NCI-H2196 treated with DMSO at 0.1 percent for 48 hours (cell line): ENCODE data around the gene LCN1.
"Not testable (repeated sequence)": the region's sequence is repeated elsewhere in the genome, so short reads cannot be mapped to it uniquely, and the experiment has no call there.

Source experiments
- DNase-seq: peaks from one replicate; lab custom pipeline; 2025; ENCODE audit not compliant: unreplicated experiment; lab: John Stamatoyannopoulos, UW

LCN1 gene

DNA sequence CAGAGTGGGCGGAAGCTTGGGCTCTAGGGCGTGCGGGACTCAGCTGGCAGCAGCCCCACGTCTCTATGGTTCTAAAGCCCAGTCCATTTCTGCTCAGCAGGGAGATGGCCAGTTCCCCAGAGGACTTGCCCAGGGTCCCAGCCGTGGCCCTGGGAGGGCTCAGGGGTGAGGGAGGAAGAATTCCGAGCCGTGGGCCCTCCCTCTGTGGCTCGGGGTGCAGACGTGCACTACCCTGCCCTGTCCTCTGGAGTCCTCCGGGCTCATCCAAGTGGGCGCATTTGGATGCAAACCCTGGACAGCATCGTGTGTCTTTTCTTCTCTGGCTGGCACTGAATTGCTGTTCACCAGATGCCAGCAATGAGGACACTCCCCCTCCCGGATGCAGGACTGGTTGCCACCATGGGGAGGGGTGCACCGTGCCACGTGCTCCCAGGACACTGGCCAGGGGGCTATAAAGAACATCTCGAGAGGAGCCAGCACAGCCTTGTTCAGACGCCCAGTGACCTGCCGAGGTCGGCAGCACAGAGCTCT lies 24.5 kb downstream of the LCN1 start, which contains the start of gene OBP2A:
Gene OBP2A (plus strand): TSS at position 481 of the 531 bp plus-strand sequence. CDS start 55 bp downstream, outside the sequence.
- DNase-seq = not testable (repeated sequence)

DNA sequence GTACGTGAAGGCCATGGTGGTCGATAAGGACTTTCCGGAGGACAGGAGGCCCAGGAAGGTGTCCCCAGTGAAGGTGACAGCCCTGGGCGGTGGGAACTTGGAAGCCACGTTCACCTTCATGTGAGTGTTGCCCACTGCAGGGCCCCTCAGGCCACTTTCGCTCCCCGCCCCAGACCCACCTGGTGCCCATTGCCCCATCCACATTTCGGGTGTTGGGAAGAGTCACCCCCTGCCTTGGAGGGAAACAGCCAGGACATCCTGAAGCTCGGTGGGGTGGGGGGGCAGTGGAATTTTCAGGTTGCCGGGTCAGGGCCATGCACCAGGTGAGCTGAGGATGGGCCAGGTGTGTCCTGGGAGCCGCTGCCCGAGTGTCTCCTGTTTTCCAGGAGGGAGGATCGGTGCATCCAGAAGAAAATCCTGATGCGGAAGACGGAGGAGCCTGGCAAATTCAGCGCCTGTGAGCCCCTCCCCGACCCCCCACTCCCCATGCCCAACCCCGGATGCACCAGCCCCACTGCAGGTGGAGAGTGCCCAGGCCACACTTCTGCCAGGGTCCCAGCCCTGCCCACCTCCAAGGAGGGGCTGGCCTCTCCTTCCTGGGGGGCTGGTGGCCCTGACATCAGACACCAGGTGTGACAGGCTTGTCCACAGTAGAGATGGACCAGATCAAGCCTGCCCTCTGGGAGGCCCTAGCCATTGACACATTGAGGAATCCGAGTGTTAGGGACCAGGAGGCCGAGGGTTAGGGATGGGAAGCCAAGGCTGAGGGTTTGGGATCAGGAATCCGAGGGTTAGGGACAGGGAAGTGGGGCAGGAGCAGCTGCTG lies 25.8 kb downstream of the LCN1 start:
- not testable (repeated sequence) for DNase-seq

DNA sequence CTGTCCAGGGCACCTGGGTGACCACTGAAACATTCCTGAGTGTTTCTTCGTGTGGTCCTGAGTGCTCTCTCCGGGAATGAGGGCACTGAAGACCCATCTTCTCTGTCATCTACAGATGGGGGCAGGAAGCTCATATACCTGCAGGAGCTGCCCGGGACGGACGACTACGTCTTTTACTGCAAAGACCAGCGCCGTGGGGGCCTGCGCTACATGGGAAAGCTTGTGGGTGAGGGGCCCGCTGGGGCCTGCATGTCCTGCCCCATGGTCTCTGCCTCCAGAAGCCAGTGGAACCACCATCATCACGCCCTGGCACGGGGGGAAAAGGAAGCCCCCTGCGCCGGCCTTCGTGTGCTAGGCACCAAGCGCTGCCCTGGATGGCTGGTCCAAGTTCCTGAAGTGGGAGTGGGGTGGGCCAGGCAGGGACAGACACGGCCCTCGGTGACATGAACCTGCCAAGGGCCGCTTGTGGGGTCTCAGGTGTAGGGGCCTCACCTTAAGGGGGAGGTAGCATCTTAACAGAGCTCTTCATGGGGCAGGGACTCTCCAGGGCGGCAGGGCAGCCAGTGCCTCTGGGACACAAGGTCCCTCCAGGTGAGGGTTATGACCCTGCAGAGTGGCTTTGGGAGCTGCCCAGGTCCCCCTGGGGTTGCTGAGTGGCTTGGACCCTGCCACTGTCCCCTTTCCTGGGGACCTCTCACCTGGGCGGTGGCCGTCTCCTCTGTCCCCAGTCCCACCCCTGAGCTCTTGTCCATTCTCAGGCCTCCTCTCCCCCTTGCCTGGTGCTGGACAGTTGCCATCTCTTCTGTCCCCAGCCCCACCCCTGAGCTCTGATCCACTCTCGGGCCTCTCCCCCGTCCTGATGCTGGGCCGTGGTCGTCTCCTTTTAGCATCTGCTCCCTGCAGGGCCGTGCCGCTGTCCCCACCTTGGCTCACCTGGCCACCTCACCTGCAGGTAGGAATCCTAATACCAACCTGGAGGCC lies 26.8 kb downstream of the LCN1 start:
- no peak for DNase-seq

DNA sequence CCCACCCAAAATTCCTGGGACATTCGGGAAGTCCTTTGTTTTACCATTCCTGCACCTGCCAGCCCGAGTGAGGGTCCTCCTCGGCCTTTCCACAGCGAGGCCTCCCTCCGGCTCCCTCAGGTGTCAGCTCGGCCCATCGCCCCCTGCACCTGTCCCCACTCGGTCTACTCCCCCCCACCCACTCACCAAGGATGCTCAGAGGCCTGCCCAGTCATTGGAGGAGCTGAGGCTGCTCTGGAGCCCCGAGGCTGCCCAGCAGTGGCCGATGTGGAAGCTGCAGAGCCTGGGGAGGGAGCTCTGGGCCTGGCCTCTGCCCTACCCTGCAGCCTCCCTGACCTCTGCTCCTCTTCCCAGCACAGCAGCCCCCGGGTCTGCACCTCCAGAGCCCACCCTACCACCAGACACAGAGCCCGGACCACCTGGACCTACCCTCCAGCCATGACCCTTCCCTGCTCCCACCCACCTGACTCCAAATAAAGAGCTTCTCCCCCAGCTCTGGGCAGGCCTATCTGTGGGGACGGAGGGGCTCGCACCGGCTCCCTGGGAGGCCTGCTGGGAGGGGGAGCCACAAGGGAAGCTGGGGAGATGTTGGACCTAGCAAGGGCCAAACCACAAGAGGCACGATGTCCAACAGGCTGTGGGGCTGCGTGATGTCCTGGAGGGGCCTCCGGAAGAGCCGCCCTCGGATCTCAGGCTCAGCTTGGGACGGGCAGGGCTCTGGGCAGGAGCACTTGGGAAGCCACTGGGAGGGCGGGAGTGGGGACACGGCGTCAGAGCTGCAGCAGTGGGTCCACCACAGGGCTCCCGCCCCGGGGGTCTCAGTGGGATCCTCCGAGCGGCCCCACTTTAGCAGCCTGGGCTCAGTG lies 28.5 kb downstream of the LCN1 start:
- DNase-seq = not testable (repeated sequence)

DNA sequence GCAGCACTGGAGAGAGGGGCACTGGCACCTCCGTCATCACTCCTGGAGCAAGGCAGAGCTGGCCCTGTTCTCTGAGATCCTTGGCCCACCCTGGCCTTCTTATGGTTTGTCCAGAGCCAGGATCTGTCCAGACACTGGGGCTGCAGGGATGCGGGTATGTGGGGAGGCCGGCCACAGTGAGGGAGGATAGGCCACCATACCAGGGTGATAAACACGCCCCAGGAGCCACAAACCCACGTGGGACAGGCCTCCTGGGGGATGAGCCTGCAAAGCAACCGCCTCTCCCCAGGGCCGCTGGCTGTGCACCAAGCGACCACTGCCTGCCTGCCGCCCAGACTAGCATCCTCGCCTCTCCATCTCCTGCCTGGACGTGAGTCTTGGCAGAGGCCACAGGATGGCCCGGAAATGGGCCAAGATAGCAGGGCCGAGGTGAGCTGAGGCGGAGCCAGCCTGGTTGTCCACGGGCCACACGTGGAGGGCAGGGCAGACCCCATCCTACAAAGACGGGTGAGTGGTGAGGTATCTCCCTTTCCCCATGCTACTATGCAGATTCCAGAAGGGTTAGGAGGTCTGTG lies 29.2 kb downstream of the LCN1 start:
- DNase-seq = no peak

DNA sequence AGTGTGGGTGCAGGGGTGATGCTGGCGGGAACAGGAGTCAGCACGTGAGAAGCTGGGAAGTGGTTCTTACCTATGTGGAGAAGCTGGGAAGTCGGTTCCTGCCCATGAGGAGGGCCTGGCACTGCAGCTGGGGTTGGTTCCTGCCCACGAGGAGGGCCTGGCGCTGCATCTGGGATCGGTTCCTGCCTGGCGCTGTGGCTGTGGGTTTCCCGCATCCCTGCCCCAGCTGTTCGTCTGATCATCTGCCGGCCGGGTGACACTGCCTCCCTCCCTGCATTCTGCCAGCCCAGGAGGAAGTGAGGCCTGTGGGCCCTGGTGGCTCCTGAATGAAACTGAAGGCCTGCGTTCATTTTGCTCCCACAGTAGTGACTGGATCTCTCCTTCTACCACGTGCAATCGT lies 29.8 kb downstream of the LCN1 start:
- no peak for DNase-seq

DNA sequence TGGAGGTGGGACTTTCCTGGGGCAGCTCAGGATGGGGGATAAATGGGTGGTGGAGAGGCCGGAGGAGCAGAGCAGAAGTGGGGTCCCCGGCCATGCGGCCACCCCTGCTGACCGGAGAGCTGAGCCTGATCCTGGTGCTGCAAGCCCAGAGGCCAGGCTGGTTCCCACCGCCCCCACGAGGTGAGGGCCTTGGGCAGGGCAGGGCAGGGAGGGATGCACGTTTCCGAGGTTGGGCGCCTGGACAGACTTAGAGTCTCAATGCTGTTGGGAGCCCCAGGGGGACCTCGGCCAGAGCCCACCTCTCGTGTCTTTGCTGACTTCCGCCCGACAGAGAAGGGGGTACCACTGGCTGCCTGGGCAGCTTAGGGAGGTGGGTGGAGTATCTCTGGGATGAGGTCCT lies 30.2 kb downstream of the LCN1 start:
- no peak for DNase-seq

DNA sequence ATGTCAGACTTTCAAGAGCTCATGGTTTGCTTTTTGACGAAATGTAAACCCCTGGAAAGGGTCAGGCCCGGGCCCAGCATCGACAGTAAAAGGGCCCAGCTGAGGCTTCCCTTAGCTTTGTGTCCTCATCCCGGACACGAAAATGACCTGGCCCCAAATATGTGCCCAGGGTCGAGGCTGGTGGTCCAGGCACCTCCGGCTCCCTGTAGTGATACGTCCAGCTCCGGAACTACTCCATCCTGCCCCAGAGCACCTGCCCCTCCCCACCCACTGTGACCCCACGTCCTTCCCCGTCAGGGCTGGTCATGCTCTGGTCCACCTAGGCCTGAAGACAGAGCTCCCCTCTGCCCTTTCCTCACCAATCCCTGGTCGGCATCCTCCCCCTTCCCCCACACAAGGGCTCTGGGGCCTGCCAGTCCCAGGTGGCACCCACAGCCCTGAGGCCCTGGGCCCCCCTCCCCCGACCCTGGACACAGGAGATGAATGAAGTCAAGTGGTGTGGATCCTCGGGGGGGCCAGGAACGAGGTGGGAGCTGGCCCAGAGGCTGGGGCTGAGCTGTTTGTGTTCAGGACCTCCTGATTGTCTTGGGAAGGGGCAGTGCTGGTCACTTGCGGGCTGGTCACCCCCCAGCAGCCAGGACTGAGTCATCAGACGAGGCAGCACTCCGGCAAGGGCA lies 30.9 kb downstream of the LCN1 start:
- no peak for DNase-seq

DNA sequence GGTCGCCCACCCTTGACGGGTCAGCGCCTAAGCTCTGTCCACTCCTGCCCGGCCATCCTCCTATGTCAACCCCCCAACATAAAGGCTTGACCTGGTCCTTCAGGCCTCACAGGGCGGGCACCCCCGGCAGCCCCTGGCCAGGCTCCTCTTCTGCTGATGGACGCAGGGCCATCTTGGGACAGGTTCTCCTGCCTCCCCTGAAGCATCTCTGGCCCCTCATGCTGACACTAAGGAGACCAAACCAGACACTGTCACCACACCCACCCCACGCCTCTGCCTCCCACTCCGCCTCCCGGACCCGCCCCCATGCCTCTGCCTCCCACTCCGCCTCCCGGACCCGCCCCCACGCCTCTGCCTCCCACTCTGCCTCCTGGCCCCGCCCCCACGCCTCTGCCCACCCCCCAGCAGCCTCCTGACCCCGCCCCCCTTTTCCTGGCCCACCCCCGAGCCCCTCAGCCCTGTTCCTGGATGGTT lies 31.5 kb downstream of the LCN1 start:
- no peak for DNase-seq

DNA sequence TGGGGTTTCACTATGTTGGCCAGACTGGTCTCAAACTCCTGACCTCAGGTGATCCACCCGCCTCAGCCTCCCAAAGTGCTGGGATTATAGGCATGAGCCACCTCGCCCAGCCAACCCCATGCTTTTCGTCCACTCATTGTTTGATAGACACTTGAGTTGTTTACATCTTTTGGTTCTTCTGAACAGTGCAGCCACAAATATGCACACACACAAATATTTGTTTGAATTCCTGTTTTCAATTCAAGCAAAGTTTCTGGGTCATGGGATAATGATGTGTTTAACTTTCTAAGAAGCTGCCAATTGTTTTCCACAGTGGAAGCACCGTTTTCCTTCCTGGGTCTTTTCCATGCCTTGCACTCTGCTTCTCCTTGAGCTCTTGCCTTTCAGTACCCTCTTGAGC lies 33.5 kb downstream of the LCN1 start:
- no peak for DNase-seq

DNA sequence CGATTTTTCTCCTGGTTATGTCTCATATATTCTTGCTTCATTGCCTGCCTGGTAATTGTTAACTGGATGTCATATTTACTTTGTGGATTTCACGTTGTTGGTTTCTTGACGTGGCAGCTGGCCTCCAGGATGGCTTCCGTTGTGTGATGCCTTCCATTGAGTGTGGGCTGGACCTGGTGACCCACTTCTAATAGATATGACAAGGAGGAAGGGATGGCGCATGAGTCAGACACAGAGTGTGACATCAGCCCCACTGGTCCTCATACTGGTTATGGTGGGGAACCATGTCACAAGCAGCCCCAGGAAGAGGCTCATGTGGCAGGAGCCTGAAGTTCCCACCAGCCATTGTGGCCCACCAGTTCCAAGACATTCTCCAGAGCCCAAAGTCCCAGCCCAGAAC lies 34.0 kb downstream of the LCN1 start:
- DNase-seq = no peak

DNA sequence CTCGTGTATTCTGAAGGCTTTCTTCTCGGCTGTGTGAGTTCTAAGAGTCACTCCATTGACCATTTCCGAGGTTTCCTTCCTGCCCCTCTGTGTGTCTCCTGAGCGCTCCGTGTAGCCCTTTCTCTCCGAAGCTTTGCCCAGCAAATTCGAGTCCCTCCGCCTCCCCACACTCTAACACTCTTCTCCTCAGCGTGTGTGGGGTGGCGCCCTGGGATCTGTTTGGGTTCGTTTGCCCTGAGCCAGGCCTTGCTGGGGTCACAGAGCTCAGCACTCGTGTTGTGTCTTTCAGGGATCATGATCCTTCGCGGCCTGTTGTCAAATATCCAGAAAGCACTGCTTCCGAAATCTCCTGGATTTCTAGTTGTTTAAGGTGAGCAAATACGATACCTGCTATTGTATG lies 34.7 kb downstream of the LCN1 start:
- DNase-seq = no peak

DNA sequence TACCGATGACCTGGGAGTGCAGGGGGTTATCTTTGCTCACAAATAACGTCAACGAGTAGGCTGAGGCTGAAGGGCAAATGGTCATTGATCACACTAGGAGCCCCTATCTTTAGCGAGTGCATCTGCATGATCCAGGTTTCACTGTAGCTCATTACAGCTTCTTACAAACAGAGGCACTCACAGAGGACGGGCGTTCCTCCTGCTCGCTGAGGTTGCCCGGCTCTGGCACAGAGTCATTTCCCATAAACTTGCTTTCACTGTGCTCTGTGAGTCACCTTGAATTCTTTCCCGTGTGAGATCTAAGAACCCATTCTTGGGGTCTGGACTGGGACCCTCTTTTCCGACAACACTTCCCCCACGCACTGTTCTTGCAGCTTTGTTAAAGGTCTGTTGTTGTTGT lies 38.4 kb downstream of the LCN1 start:
- DNase-seq = no peak

DNA sequence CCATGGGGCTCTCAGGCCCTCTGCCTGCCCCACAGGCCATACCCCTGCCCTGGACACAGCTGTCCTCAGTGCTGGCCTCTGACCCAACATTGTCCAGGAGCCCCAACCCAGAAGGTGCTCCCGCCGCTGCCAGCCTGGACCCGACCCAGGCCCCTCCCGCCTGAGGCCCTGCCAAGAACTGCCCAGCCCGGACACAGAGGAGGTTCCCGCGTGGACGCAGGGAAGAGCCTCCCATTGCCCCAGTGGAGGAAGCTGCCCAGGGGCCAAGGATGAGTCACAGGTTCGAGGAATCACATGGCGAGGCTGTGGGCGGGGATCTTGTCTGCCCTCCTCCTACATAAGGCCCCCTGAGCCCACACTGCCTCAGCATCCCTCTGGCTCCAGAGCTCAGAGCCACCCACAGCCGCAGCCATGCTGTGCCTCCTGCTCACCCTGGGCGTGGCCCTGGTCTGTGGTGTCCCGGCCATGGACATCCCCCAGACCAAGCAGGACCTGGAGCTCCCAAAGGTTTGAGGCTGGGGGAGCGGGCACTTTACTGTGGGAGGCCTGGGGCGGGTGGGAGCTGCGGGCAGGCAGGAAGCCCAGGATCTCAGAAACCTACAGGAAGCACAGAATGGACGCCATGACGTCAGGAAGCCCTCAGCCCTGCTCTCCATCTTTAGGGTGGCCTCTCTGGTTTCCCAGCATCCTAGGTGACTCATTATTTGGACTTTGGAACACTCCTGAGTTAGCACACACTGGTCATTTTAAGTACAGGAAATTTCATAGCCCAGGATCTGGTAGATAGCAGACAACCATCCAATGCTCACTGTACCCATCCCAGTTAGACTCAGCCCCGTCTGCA lies 40.4 kb downstream of the LCN1 start, which contains the start of gene PAEP:
Gene PAEP (plus strand): TSS at position 366 of the 844 bp plus-strand sequence.
- no peak for DNase-seq

DNA sequence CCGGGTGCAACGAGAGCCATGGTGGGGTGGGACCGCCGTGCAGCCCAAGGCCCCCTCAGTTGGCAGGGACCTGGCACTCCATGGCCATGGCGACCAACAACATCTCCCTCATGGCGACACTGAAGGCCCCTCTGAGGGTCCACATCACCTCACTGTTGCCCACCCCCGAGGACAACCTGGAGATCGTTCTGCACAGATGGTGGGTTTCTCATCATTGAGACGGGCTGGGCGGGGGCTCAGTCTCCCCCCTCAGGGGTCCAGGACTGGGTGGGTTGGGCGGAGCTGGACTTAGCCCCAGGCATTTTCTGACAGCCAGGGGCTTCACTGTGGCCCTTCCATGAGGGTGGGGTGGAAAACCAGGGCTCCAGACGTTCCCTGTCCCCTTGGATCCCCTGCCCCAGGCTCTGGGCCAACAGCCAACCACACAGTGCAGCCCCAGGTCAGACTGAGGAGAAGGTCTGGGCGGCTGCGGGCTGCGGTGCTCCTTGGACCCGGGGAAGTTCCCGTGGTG lies 41.0 kb downstream of the LCN1 start:
- no peak for DNase-seq

DNA sequence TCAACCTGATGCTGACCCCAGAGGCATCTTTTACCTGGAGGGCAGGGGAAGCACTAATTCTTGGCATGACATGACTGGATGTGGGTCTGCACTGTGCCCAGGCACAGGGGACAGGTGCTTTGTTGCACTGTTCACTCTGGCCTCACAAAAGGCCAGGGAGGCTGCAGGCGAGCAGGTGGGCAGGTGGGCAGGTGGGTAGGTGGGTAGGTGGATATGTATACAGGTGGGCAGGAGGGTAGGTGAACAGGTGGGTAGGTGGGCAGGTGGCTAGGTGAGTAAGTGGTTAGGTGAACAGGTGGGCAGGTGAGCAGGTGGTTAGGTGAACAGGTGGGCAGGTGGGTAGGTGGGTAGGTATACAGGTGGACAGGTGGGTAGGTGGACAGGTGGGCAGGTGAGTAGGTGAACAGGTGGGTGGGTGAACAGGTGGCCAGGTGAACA lies 41.8 kb downstream of the LCN1 start:
- no peak for DNase-seq

DNA sequence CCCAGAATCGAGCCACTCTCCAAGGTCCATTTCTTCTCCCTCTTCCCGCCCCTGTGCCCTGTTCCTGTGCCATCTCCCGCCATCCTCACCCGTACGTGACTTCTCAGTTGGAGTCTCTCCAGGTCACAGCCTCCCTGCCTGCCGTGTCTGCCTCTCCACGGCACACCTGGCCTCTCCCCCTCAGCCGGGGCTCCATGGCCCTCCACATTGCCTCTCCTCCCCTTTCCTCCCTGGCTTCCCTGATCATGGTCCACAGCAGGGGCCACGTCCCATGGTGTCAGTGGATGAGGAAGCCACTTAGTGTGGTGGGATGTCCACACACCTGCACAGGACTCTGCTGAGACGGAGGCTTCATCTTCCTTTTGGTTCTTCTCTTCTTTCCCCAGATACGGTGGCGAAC lies 42.6 kb downstream of the LCN1 start:
- DNase-seq = no peak

DNA sequence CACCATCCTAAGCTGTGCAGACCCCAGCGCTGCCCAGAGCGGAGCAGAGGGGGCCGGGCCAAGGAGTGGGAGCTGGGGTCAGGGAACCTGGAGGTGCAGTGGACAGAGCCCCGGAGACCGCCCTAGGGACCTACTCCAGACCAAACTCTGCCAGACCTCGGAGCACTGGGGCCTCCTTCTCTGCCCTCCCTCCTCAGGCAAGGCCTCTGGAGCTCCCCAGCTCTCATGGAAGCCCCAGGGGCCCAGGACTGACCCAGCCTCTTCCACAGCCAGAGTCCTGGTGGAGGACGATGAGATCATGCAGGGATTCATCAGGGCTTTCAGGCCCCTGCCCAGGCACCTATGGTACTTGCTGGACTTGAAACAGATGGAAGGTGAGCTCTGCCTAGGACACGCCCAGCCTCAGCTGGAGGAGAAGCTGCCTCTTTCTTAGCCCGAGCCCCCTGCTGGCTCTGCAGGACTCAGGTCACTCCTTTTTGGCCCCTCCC lies 43.9 kb downstream of the LCN1 start:
- DNase-seq = no peak
